A673 (cell line): ENCODE data around the gene PIK3CG. TPM values are rescaled to one million over a fixed set of nuclear protein-coding genes. Genes with fewer than 3 reads are reported as not detected.

Source experiments
- BruUV-seq: library from RNA; stranded (reverse); fragments of 400-500 nt; replicated peaks from 2 replicates; lab custom pipeline; 2021; lab: Mats Ljungman, UMichigan
- CTCF ChIA-PET: fragments of 300-600 bp; sonication (Branson Sonifier 250); formaldehyde crosslinking; loops from one replicate; lab custom pipeline; 2022; ENCODE audit warnings: antibody characterized with exemption; lab: Charles Lee
- POLR2A ChIA-PET: fragments of 300-600 bp; sonication (Branson Sonifier 250); formaldehyde crosslinking; loops from one replicate; lab custom pipeline; 2022; ENCODE audit warnings: antibody characterized with exemption; ENCODE audit not compliant: low non-redundant PET; lab: Charles Lee
- DNase-seq: peaks from one replicate; pipeline ENCODE4 v3.0.0-alpha.2; 2015; ENCODE audit warnings: low spot score
- H3K27ac ChIP-seq: fragments of 200-600 bp; sonication (generic); 2 replicates; pipeline ENCODE4 v1.5.1; 2016; ENCODE audit warnings: mixed run types, low read depth, mild to moderate bottlenecking, mixed read lengths, antibody characterized with exemption, low read length; ENCODE audit not compliant: poor library complexity, severe bottlenecking
- H3K27me3 ChIP-seq: fragments of 200-600 bp; sonication (generic); replicated peaks from 2 replicates; pipeline ENCODE4 v1.6.1; 2017; ENCODE audit warnings: mixed run types, low read depth, mild to moderate bottlenecking, mixed read lengths, antibody characterized with exemption, low read length; ENCODE audit not compliant: insufficient read depth, poor library complexity
- H3K36me3 ChIP-seq: fragments of 200-600 bp; sonication (generic); 2 replicates; pipeline ENCODE4 v1.6.1; 2016; ENCODE audit warnings: mixed run types, mild to moderate bottlenecking, mixed read lengths, antibody characterized with exemption, low read length; ENCODE audit not compliant: insufficient read depth, poor library complexity, severe bottlenecking
- H3K4me1 ChIP-seq: fragments of 200-600 bp; sonication (generic); 2 replicates; pipeline ENCODE4 v1.6.1; 2017; ENCODE audit warnings: mixed run types, mild to moderate bottlenecking, mixed read lengths, antibody characterized with exemption, low read length; ENCODE audit not compliant: insufficient read depth, poor library complexity, severe bottlenecking
- H3K4me3 ChIP-seq: fragments of 200-600 bp; sonication (generic); 2 replicates; pipeline ENCODE4 v1.5.1; 2016; ENCODE audit warnings: low read depth, mixed run types, mild to moderate bottlenecking, mixed read lengths, low read length; ENCODE audit not compliant: poor library complexity, severe bottlenecking
- H3K9me3 ChIP-seq: fragments of 200-600 bp; sonication (generic); 2 replicates; pipeline ENCODE4 v1.6.1; 2016; ENCODE audit warnings: mixed run types, low read depth, mild to moderate bottlenecking, mixed read lengths, antibody characterized with exemption, low read length; ENCODE audit not compliant: poor library complexity, severe bottlenecking
- CTCF ChIP-seq: fragments of 300-800, 200-600 bp; sonication (generic); conservative IDR thresholded peaks from 2 replicates; pipeline ENCODE4 v1.5.1; 2017; ENCODE audit warnings: low read depth, mild to moderate bottlenecking, antibody characterized with exemption, low read length, moderate library complexity, mixed read lengths
- EZH2 ChIP-seq: fragments of 200-600 bp; sonication (generic); IDR thresholded peaks from 2 replicates; pipeline ENCODE4 v1.6.1; 2017; ENCODE audit warnings: borderline replicate concordance, low read depth, mild to moderate bottlenecking, mixed read lengths, antibody characterized with exemption, low read length; ENCODE audit not compliant: poor library complexity, severe bottlenecking
- intact Hi-C: fragments of 100-400 bp; cut with micrococcal nuclease; formaldehyde crosslinking; loops from one replicate; pipeline ENCODE4 v1.10.0; 2022; ENCODE audit not compliant: unreplicated experiment
- total RNA-seq: library from RNA; stranded (reverse); gene quantifications from 2 replicates; pipeline ENCODE4 v1.2.3, GENCODE V29; 2021

PIK3CG gene
- total RNA-seq, 1 experiment from 2014 or later, result 13.4 TPM

DNA sequence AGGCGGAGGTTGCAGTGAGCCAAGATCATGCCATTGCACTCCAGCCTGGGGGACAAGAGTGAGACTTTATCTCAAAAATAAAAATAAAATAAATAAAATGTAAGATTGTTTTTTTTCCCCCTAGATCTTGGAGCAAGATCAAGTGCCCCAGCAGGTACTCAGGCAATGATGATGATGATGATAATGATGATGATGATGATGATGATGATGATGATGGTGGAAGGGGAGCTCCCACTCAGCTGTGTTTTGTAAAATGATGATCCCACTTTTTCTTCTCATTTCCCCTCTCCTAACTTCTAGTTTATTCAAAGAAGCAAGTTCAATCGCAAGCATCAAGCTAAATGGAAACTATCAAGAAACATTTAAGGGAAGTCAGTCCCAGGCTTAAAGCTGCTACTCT, 50.3 kb downstream of the PIK3CG start:
- no peaks in the 10 kb centered on the region for H3K4me1 ChIP-seq
- H3K27me3 ChIP-seq, result no peaks in the 10 kb centered on the region
- ChIA-PET POLR2A (no interaction called here), CTCF (no interaction called here)
- no peaks in the 10 kb centered on the region for H3K9me3 ChIP-seq
- intact Hi-C loops, result no loop called here
- BruUV-seq, result no TSS peak
- H3K4me3 ChIP-seq, result no peak overlapping the region
- H3K27ac ChIP-seq, result no peak overlapping the region
- H3K36me3 ChIP-seq, result no peaks in the 10 kb centered on the region
- TF ChIP-seq EZH2 (no peak), CTCF (no peak)
- no peak for DNase-seq

DNA sequence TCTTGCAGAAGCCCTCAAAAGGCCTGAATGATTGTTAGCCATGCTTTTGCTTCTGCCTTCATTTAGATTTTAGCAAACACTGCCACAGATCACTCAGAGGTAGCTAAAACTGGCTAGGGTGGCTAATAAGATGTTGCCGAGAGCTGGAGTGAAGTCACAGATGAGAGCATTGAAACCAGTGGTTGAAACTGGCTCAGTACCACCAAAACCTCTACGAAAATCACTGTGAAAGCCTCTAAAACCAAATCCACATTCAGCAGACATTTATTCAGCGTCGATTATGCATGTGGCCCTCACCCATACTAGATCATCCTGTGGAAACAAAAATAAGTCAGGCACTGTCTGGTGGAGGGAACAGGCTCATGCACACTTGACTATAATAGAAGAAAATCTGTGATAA, 50.8 kb downstream of the PIK3CG start:
- POLR2A ChIA-PET, result no interaction called here
- TF ChIP-seq CTCF (no peak), EZH2 (no peak)
- no TSS peak for BruUV-seq
- intact Hi-C loops, result no loop called here
- CTCF ChIA-PET, result no interaction called here
- no peaks in the 10 kb centered on the region for H3K9me3 ChIP-seq
- no peaks in the 10 kb centered on the region for H3K4me1 ChIP-seq
- H3K27me3 ChIP-seq, result no peaks in the 10 kb centered on the region
- no peak overlapping the region for H3K27ac ChIP-seq
- no peak overlapping the region for H3K4me3 ChIP-seq
- DNase-seq, result no peak
- no peaks in the 10 kb centered on the region for H3K36me3 ChIP-seq

DNA sequence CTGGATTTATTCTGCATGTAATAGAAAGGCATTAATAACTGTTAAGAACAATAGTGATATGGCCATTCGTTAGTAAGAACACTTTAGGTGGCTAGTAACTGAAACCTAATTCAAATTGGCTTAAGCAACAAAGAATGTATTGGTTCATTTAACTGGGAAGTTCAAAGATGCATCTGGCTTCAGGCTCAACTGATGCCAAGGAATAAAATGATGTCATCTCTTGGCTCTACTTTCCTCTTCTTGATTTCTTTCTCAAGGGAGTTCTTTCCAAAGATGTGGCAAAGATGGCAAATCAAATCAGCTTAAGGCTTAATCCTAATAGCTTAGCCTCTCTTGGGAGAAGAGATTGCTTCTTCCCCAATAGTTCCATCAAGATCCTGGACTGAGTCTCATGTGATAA, 51.6 kb downstream of the PIK3CG start:
- H3K27ac ChIP-seq, result no peak overlapping the region
- POLR2A ChIA-PET, result no interaction called here
- no peak overlapping the region for H3K4me3 ChIP-seq
- no peaks in the 10 kb centered on the region for H3K36me3 ChIP-seq
- TF ChIP-seq EZH2 (no peak), CTCF (no peak)
- H3K27me3 ChIP-seq, result no peaks in the 10 kb centered on the region
- DNase-seq, result peak; percentile 49
- CTCF ChIA-PET, result no interaction called here
- H3K9me3 ChIP-seq, result no peaks in the 10 kb centered on the region
- BruUV-seq, result no TSS peak
- H3K4me1 ChIP-seq, result no peaks in the 10 kb centered on the region
- intact Hi-C loops, result no loop called here
